SU-DHL-6 (cell line): Measurements from ENCODE around the gene CSTF3.
A peak's percentile ranks its signal among the peaks of the same experiment; 100 is the strongest.

ENCODE experiments used
- H2AFZ ChIP-seq: fragments of 200-600 bp; sonication (generic); 2 replicates; pipeline ENCODE4 v1.6.1; 2014; ENCODE audit warnings: low read depth, mild to moderate bottlenecking, moderate library complexity, mixed read lengths, antibody characterized with exemption, low read length; ENCODE audit not compliant: severe bottlenecking
- H3F3A ChIP-seq: fragments of 200-600 bp; shearing (Covaris generic); 2 replicates; pipeline ENCODE4 v1.6.0; 2016; ENCODE audit warnings: antibody characterized with exemption, mild to moderate bottlenecking; ENCODE audit not compliant: insufficient read depth
- H3K27ac ChIP-seq: fragments of 200-600 bp; sonication (generic); 2 replicates; pipeline ENCODE4 v1.5.1; 2016; ENCODE audit warnings: low read depth, mild to moderate bottlenecking, low read length, moderate library complexity, mixed read lengths
- H3K27me3 ChIP-seq: fragments of 200-600 bp; sonication (generic), shearing (Covaris generic); 2 replicates; pipeline ENCODE4 v1.6.0; 2014; ENCODE audit warnings: mild to moderate bottlenecking, low read length
- H3K36me3 ChIP-seq: fragments of 200-600 bp; sonication (generic); 2 replicates; pipeline ENCODE4 v1.6.1; 2014; ENCODE audit warnings: mild to moderate bottlenecking, low read length, mixed read lengths
- H3K4me2 ChIP-seq: fragments of 300-600, 200-600 bp; shearing (Covaris generic), sonication (generic); 2 replicates; pipeline ENCODE4 v1.6.0; 2014; ENCODE audit warnings: low read length, low read depth, mild to moderate bottlenecking; ENCODE audit not compliant: poor library complexity, severe bottlenecking
- H3K4me3 ChIP-seq: fragments of 200-600 bp; sonication (generic); 2 replicates; pipeline ENCODE4 v1.5.1; 2014; ENCODE audit warnings: antibody characterized with exemption, low read length, mild to moderate bottlenecking, mixed read lengths; ENCODE audit not compliant: insufficient read depth, poor library complexity, severe bottlenecking
- H3K79me2 ChIP-seq: fragments of 200-600 bp; sonication (generic); 2 replicates; pipeline ENCODE4 v1.6.1; 2014; ENCODE audit warnings: mild to moderate bottlenecking, low read length, moderate library complexity; ENCODE audit not compliant: insufficient read depth
- H3K9ac ChIP-seq: fragments of 200-600 bp; sonication (generic); 2 replicates; pipeline ENCODE4 v1.7.0; 2014; ENCODE audit warnings: mild to moderate bottlenecking, low read length
- H3K9me2 ChIP-seq: fragments of 200-600 bp; sonication (generic); replicated peaks from 2 replicates; pipeline ENCODE4 v1.6.1; 2014; ENCODE audit warnings: low read length; ENCODE audit not compliant: insufficient read depth
- H3K9me3 ChIP-seq: fragments of 200-600 bp; sonication (generic); 2 replicates; pipeline ENCODE4 v1.6.1; 2014; ENCODE audit warnings: low read length, mixed read lengths; ENCODE audit not compliant: insufficient read depth
- H4K20me1 ChIP-seq: fragments of 200-600 bp; sonication (generic); 2 replicates; pipeline ENCODE4 v1.6.1; 2014; ENCODE audit warnings: low read depth, mild to moderate bottlenecking, antibody characterized with exemption, low read length, moderate library complexity, mixed read lengths
- EZH2phosphoT487 ChIP-seq: fragments of 200-600 bp; sonication (generic), shearing (Covaris generic); conservative IDR thresholded peaks from 2 replicates; pipeline ENCODE4 v1.6.1; 2018; ENCODE audit warnings: mild to moderate bottlenecking, antibody characterized with exemption, low read length, moderate library complexity, mixed read lengths
- TF ChIP-seq, protein P1 (sequence below): fragments of 200-600 bp; sonication (generic); IDR thresholded peaks from one replicate; pipeline ENCODE4 v1.5.1; 2017; ENCODE audit warnings: antibody characterized with exemption, mild to moderate bottlenecking, low read length, moderate library complexity; ENCODE audit not compliant: insufficient read depth, poor library complexity, severe bottlenecking

Gene CSTF3

DNA sequence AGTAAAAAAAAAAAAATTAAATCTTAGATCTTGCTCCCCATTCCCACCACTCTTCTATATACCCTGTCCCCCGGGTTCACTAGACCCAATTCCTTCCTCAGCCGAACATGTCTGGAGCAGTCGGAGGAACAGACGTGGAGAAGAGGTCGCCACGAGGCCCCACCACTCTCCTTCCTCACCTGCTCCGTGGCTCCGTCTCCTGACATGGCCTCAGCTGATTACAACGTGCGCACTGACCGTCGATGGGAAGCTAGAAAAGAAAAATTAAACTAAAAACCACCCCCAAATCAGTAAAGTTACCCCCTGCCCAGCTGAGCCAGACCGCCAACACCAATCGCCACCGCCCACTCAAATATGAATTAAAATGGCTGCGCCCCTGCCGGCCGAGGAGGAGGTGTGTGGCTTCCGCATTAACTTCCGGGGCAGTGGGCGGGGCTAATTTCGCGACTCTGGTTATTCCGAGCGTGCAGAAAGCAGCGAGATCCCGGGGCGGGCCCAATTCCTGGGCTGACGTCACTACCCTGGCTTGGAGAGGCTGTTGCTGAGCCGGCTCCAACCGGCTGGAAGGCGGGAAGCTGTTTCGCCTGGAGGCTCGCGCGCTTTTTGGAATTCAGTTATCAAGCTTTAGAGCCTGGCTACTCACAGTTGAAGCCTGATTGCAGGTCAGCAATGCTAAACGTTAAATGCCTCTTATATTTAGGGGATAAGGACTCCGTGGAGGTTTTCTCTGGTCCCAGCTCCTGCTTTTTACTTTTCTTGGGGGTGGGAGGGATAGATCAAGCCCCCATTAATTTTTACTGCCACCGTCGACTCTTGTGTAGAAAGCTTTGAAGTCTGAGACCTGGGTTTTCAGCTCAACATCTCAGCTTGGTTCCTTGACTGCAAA, at the start of gene CSTF3:
CSTF3 (minus strand) TSS at position 361 of the 886 bp plus-strand sequence; CDS start at position 206, 155 bp downstream.
- H3F3A ChIP-seq: no peaks in the 10 kb centered on the region
- H3K79me2 ChIP-seq: peaks cover 57% of the 10 kb centered on the region
- H3K4me2 ChIP-seq: peak within 1 kb of the TSS; percentile 94
- no peaks in the 10 kb centered on the region for H4K20me1 ChIP-seq
- H3K27me3 ChIP-seq: no peaks in the 10 kb centered on the region
- TF ChIP-seq, protein P1, sequence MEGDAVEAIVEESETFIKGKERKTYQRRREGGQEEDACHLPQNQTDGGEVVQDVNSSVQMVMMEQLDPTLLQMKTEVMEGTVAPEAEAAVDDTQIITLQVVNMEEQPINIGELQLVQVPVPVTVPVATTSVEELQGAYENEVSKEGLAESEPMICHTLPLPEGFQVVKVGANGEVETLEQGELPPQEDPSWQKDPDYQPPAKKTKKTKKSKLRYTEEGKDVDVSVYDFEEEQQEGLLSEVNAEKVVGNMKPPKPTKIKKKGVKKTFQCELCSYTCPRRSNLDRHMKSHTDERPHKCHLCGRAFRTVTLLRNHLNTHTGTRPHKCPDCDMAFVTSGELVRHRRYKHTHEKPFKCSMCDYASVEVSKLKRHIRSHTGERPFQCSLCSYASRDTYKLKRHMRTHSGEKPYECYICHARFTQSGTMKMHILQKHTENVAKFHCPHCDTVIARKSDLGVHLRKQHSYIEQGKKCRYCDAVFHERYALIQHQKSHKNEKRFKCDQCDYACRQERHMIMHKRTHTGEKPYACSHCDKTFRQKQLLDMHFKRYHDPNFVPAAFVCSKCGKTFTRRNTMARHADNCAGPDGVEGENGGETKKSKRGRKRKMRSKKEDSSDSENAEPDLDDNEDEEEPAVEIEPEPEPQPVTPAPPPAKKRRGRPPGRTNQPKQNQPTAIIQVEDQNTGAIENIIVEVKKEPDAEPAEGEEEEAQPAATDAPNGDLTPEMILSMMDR: no peak
- no peak for TF ChIP-seq EZH2phosphoT487
- H3K9me2 ChIP-seq: no peaks in the 10 kb centered on the region
- no peaks in the 10 kb centered on the region for H3K9me3 ChIP-seq
- H3K4me3 ChIP-seq: peak within 1 kb of the TSS; percentile 90
- H2AFZ ChIP-seq: peak within 1 kb of the TSS; percentile 91
- H3K27ac ChIP-seq: peak within 1 kb of the TSS; percentile 56
- peak within 1 kb of the TSS; percentile 84 for H3K9ac ChIP-seq
- H3K36me3 ChIP-seq: no peaks in the 10 kb centered on the region

DNA sequence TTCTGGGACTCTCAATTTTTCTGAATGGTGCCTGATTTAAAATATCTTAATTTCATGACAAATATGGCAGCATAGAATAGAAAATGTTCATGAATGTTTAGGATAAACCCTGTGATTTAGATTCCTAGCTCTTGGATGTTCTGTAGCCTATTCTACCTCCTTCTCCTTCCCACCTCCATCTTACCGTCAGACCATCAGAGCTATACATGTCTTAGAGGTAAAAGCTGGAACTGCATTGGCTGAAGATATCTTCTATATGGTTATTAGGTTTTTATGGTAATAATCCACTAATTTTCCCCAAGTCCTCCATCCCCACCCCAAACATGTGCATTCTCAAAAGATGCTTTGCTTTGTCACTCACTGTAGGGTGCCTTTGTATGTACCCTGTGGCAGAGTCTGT, 46.9 kb upstream of the CSTF3 start:
- no peak overlapping the region for H3K27ac ChIP-seq
- H3K9me2 ChIP-seq: no peaks in the 10 kb centered on the region
- TF ChIP-seq, protein P1: no peak
- TF ChIP-seq EZH2phosphoT487: no peak

DNA sequence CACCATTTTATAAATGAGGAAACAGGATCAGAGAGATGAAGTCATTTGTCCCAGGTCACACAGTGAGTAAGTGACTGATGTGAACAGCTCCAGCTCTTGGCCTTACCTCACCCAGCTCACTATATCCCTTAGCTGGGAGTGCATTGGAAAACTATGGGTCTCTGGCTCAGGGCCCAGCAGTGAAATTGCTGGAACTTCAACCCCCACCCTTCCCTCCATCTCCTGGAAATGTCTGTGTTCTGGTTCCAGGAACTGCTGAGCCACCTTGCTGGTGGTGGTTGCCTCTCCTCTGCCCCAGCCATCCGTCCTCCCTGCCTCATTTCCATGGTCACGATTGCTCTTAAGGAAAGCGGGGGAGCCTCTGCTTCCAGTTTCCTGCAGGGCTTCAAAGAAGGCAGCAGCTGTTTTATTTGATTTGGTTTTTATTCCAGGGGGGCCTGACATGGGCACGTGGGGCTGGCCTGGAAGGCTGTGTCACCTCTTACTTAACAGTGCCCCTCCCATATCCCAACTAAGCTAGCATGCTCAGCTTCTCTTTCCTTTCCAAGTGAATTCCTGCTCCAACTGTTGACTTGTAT, 46.2 kb upstream of the CSTF3 start:
- Histone ChIP-seq H3F3A (no peaks in the 10 kb centered on the region), H3K36me3 (no peaks in the 10 kb centered on the region), H3K9me2 (no peaks in the 10 kb centered on the region), H4K20me1 (no peaks in the 10 kb centered on the region), H3K9me3 (no peaks in the 10 kb centered on the region), H3K4me3 (no peak overlapping the region), H2AFZ (no peak overlapping the region), H3K9ac (no peak overlapping the region), H3K27ac (no peak overlapping the region), H3K79me2 (no peaks in the 10 kb centered on the region), H3K4me2 (no peak overlapping the region), H3K27me3 (no peaks in the 10 kb centered on the region)
- TF ChIP-seq, protein P1: no peak
- TF ChIP-seq EZH2phosphoT487: no peak

More for the DNA sequence above, 46.9 kb upstream of the CSTF3 start:
- no peaks in the 10 kb centered on the region for H3K79me2 ChIP-seq
- H3K27me3 ChIP-seq: no peaks in the 10 kb centered on the region
- no peaks in the 10 kb centered on the region for H3F3A ChIP-seq
- H4K20me1 ChIP-seq: no peaks in the 10 kb centered on the region
- H3K4me2 ChIP-seq: no peak overlapping the region
- no peaks in the 10 kb centered on the region for H3K9me3 ChIP-seq
- no peaks in the 10 kb centered on the region for H3K36me3 ChIP-seq
- no peak overlapping the region for H3K9ac ChIP-seq
- H3K4me3 ChIP-seq: no peak overlapping the region
- no peak overlapping the region for H2AFZ ChIP-seq
